ENCODE data around the gene MSH6.

The MSH6 gene

GRCh38 chr2:47774567-47774966, 8.4 kb upstream of the MSH6 start:
- H3K4me2 ChIP-seq (ENCODE audit: low read depth, low read length): no peak overlapping the region
- H3K79me2 ChIP-seq (ENCODE audit: low read length): no peaks in the 10 kb centered on the region
- H3K9me3 ChIP-seq (replicated peaks; ENCODE audit: insufficient read depth, low read length): no peaks in the 10 kb centered on the region
- H3K36me3 ChIP-seq (replicated peaks; ENCODE audit: insufficient read depth, low read length): no peaks in the 10 kb centered on the region
- H3K9me2 ChIP-seq (replicated peaks; ENCODE audit: insufficient read depth, low read length): no peaks in the 10 kb centered on the region
- H2AFZ ChIP-seq (ENCODE audit: low read length): no peak overlapping the region
- no peaks in the 10 kb centered on the region for H3K27me3 ChIP-seq (replicated peaks; ENCODE audit: insufficient read depth, low read length)
- no peak overlapping the region for H3K27ac ChIP-seq (ENCODE audit: low read length)
- no peak for DNase-seq
- TF ChIP-seq EZH2phosphoT487 (IDR thresholded peaks at IDR 0.05; ENCODE audit: low read length) (no peak), EZH2 (optimal IDR thresholded peaks at IDR 0.05; ENCODE audit: low read depth, low read length) (no peak), CTCF (IDR thresholded peaks at IDR 0.05; ENCODE audit: low read length) (no peak)
- no peak overlapping the region for H3K4me3 ChIP-seq (ENCODE audit: low read length)
- H3F3A ChIP-seq (ENCODE audit: insufficient read depth, low read length): no peaks in the 10 kb centered on the region
- H3K9ac ChIP-seq (ENCODE audit: low read length): no peak overlapping the region
- H3K4me1 ChIP-seq (ENCODE audit: low read length): no peaks in the 10 kb centered on the region
- no peaks in the 10 kb centered on the region for H4K20me1 ChIP-seq (ENCODE audit: insufficient read depth, low read length)

- no peaks in the 10 kb centered on the region for H3K79me2 ChIP-seq (ENCODE audit: low read length)
- H3K4me1 ChIP-seq (ENCODE audit: low read length): no peaks in the 10 kb centered on the region
- no peak overlapping the region for H3K4me3 ChIP-seq (ENCODE audit: low read length)
- H4K20me1 ChIP-seq (ENCODE audit: insufficient read depth, low read length): no peaks in the 10 kb centered on the region
- DNase-seq: no peak
- H3K27me3 ChIP-seq (replicated peaks; ENCODE audit: insufficient read depth, low read length): no peaks in the 10 kb centered on the region
- H3K27ac ChIP-seq (ENCODE audit: low read length): no peak overlapping the region
- no peaks in the 10 kb centered on the region for H3K36me3 ChIP-seq (replicated peaks; ENCODE audit: insufficient read depth, low read length)
- H3F3A ChIP-seq (ENCODE audit: insufficient read depth, low read length): no peaks in the 10 kb centered on the region
- H3K9me3 ChIP-seq (replicated peaks; ENCODE audit: insufficient read depth, low read length): no peaks in the 10 kb centered on the region
- H3K4me2 ChIP-seq (ENCODE audit: low read depth, low read length): no peak overlapping the region
- no peaks in the 10 kb centered on the region for H3K9me2 ChIP-seq (replicated peaks; ENCODE audit: insufficient read depth, low read length)
- no peak for TF ChIP-seq EZH2phosphoT487 (IDR thresholded peaks at IDR 0.05; ENCODE audit: low read length)
- no peak for TF ChIP-seq CTCF (IDR thresholded peaks at IDR 0.05; ENCODE audit: low read length)
- no peak for TF ChIP-seq EZH2 (optimal IDR thresholded peaks at IDR 0.05; ENCODE audit: low read depth, low read length)
- no peak overlapping the region for H3K9ac ChIP-seq (ENCODE audit: low read length)
- H2AFZ ChIP-seq (ENCODE audit: low read length): no peak overlapping the region
These were observed 5.5 kb upstream of the MSH6 start for GRCh38 chr2:47777277-47777937.

GRCh38 chr2:47778698-47779425, 4.1 kb upstream of the MSH6 start:
- Histone ChIP-seq H3K79me2 (ENCODE audit: low read length) (peaks cover 8% of the 10 kb centered on the region), H3K27me3 (replicated peaks; ENCODE audit: insufficient read depth, low read length) (no peaks in the 10 kb centered on the region), H3K4me2 (ENCODE audit: low read depth, low read length) (no peak overlapping the region), H3K4me1 (ENCODE audit: low read length) (no peaks in the 10 kb centered on the region), H3K4me3 (ENCODE audit: low read length) (no peak overlapping the region), H3K9me2 (replicated peaks; ENCODE audit: insufficient read depth, low read length) (no peaks in the 10 kb centered on the region), H3F3A (ENCODE audit: insufficient read depth, low read length) (peaks cover 6% of the 10 kb centered on the region; the same call in 1 of the 2 replicates), H3K36me3 (replicated peaks; ENCODE audit: insufficient read depth, low read length) (no peaks in the 10 kb centered on the region), H3K9me3 (replicated peaks; ENCODE audit: insufficient read depth, low read length) (no peaks in the 10 kb centered on the region), H3K27ac (ENCODE audit: low read length) (no peak overlapping the region), H4K20me1 (ENCODE audit: insufficient read depth, low read length) (0 out of 2 replicates have a peak, but pooled peaks cover under 1% of the 10 kb centered on the region), H3K9ac (ENCODE audit: low read length) (no peak overlapping the region), H2AFZ (ENCODE audit: low read length) (no peak overlapping the region)
- DNase-seq: no peak
- no peak for TF ChIP-seq EZH2phosphoT487 (IDR thresholded peaks at IDR 0.05; ENCODE audit: low read length)
- no peak for TF ChIP-seq CTCF (IDR thresholded peaks at IDR 0.05; ENCODE audit: low read length)
- no peak for TF ChIP-seq EZH2 (optimal IDR thresholded peaks at IDR 0.05; ENCODE audit: low read depth, low read length)
